Astrocyte of the spinal cord (primary cell): ENCODE results near the gene NELFB.
A peak's percentile ranks its signal among the peaks of the same experiment; 100 is the strongest.

Experiments
- DNase-seq: peaks from one replicate; pipeline ENCODE4 v3.0.0; 2011; ENCODE audit warnings: low read depth, low spot score
- H3K4me3 ChIP-seq: 2 replicates; pipeline ENCODE4 v1.5.1; 2011; ENCODE audit warnings: low read depth, mild to moderate bottlenecking, low read length, moderate library complexity
- in situ Hi-C: cut with HindIII; loops from 2 replicates; pipeline ENCODE4 v1.10.0; 2017; ENCODE audit warnings: low sequenced_read_pairs
- TF ChIP-seq, protein P1 (sequence below): IDR thresholded peaks from 2 replicates; pipeline ENCODE4 v1.5.1; 2012; ENCODE audit warnings: low read depth, mild to moderate bottlenecking, low read length, inconsistent platforms

NELFB gene

DNA sequence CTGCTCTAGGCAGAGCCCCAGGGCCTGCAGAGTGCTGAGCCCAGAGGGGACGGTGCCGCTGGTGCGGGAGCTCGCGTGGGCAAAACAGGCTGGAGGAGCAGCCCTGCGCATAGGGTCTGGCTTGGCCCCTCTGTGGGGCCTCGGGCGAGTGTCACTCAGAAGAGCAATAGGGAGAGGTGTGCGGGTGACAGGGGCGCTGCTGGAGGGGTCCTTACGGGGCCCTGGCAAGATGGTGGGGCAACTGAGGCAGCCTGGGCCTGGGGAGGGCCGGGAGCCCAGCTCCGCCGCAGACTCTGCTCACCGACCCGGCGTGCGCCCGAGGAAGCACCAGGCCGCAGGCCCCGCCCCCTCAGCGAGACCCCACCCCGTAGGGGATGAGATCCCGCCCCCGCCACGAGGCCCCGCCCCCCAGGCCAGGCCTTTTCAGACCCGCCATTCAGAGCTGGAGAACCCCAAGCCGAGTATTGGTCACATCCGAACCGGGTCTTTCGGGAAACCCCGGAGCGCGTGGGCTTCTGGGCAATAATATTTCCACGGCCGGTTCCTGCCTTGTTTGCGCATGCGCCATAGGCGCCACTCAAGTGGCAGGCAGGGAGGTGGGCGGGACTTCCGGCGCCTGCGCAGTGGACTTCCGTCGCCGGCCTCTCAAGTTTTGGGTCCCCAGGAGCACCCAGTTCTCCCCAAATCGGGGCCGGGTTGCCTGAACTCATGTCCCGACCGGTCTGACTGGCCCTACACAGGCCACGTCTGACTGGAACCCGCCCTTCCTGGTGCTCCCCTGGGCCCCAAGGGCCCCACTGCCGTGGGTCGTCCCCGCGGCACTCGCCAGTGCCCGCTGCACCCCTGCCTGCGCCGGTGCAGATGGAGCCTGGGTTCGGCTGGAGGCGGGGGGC is 31.8 kb upstream of the NELFB start:
- H3K4me3 ChIP-seq, result peak overlapping the region; percentile 64
- in situ Hi-C loops, result no loop called here
- TF ChIP-seq, protein P1, sequence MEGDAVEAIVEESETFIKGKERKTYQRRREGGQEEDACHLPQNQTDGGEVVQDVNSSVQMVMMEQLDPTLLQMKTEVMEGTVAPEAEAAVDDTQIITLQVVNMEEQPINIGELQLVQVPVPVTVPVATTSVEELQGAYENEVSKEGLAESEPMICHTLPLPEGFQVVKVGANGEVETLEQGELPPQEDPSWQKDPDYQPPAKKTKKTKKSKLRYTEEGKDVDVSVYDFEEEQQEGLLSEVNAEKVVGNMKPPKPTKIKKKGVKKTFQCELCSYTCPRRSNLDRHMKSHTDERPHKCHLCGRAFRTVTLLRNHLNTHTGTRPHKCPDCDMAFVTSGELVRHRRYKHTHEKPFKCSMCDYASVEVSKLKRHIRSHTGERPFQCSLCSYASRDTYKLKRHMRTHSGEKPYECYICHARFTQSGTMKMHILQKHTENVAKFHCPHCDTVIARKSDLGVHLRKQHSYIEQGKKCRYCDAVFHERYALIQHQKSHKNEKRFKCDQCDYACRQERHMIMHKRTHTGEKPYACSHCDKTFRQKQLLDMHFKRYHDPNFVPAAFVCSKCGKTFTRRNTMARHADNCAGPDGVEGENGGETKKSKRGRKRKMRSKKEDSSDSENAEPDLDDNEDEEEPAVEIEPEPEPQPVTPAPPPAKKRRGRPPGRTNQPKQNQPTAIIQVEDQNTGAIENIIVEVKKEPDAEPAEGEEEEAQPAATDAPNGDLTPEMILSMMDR, result no peak
- peak; percentile 99 for DNase-seq

DNA sequence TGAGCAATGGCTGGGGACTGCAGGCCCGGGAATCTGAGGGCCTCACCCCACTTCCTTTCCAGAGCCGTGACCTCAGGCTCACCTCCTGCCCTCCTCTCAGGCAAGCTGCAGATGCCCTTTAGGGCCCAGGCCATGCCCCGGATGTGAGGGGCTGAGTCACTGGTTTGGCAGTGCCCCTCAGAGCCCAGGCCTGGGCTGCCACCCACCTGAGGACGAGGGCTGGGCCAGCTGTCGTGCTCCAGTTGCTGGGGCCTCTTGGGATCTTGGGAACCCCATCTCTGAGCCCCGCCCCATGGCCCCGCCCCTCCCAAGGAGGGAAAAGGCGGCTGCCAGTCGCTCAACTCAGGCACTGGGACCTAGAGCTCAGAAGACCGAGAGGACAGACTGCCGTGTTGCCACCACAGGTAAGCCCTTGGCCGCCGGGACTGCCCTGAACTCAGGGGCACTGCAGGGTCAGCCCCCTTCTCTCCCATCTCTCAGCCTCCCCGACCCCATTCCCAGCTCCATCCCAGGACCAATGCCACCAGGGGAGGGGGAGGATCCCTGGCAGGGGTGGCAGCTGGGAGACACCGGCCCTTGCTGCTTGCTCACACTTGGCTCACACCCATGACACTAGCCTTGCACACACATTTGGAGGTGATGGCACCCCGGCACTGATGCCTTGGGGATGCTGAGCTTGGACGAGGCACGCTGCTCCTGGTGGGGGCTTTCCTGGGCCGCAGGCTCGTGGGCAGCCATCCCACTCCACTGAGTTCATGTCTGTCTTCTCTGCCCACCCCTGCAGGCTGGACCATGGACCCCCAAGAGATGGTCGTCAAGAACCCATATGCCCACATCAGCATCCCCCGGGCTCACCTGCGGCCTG is 30.1 kb upstream of the NELFB start, which contains the start of gene CYSRT1:
TSS of gene CYSRT1 (plus strand) at position 345 of the 865 bp plus-strand sequence. CDS start at position 793, 448 bp downstream.
- TF ChIP-seq, protein P1, result no peak
- DNase-seq, result no peak
- H3K4me3 ChIP-seq, result peak within 1 kb of the TSS; percentile 64
- in situ Hi-C loops, result no loop called here

DNA sequence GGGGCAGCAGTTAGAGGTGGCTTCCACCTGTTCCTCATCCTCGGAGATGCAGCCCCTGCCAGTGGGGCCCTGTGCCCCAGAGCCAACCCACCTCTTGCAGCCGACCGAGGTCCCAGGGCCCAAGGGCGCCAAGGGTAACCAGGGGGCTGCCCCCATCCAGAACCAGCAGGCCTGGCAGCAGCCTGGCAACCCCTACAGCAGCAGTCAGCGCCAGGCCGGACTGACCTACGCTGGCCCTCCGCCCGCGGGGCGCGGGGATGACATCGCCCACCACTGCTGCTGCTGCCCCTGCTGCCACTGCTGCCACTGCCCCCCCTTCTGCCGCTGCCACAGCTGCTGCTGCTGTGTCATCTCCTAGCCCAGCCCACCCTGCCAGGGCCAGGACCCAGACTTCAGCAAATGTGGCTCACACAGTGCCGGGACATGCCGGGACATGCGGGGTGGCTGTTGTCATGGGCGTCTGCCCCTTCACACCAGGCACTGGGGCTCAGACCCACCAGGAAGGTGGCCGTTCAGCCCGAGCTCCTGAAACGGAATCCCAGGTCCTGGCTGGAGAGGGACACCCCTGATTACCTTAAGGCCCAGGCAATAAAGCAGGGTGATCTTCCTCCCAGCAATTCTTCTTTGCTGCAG is 29.3 kb upstream of the NELFB start:
- no peak overlapping the region for H3K4me3 ChIP-seq
- in situ Hi-C loops, result no loop called here
- DNase-seq, result no peak
- TF ChIP-seq, protein P1, result no peak

DNA sequence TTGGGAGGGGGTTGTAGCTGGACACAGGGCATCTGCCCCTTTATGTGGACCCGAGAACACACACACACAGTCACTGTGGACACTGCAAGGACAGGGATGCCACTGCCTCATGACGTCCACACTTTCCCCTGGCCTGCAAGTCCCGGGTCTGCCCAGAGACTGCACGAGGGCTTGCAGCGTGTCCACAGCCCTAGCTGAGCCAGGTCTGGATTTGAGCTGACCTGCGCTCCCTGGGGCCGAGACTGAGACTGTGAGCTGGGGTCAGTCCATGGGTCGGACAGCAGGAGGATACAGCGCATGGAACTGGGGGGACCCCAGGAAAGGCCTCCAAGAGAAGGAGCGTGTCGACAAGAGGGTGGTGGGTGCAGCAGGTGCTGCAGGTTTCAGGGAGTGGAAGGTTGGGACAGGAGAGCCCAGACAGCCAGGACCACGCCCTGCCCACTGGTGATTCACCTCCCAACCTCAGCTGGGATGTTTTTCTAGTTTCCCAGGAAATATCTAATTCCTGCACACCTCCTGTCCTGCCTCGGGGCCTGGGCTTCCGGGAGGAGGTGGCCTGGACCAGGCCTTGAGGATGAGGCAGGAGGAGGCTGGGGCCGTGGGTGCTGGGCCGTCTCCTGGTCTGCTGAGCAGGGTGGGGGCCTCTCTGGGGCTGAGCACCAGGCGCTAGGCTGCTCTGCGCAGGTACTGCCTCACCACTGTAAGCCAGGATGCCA is 28.6 kb upstream of the NELFB start:
- DNase-seq, result no peak
- H3K4me3 ChIP-seq, result no peak overlapping the region
- TF ChIP-seq, protein P1, result no peak
- in situ Hi-C loops, result no loop called here

DNA sequence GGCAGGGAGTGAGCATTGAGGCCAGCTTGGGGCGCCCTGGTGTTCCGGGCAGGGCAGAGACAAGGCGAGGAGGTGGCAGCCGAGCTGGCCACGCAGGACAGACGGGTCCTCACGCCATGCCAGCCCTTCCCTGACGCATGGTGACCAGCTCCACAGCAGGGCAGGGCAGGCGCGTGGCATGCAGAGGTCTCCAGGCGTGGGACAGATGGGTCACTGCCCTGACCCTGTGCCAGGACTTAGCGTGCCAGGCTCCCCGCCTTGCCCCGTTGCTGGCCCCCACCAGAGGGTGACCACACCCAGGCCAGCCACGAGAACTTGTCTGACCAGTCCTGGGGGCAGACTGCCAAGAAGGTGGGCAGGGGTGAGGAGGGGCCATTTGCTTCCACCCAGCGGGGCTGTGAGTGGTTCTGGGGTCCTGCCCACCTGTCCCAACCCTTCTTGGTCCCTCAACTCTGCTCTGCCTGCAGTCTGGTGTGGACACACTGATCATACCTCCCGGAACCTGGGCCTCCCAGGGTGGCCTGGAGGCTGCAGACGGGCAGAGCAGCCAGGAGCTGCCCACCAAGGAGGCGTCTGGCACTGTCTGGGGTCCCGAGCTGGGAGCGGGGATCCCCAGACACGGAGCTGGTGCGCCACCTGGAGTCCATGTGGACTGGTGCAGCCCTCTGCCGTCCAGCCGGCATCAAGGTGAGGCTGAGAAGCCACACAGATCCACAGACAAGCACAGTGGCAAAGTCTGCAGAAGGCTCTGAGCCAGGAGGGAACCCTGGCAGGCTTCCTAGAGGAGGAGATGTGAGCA is 27.9 kb upstream of the NELFB start, which contains the start of gene RNF224:
TSS of gene RNF224 (plus strand) at position 449 of the 799 bp plus-strand sequence. CDS start 834 bp downstream, outside the sequence.
- in situ Hi-C loops, result no loop called here
- peak; percentile 60 for DNase-seq
- no peak within 1 kb of the TSS for H3K4me3 ChIP-seq
- TF ChIP-seq, protein P1, result peak; percentile 90
